Pulmonary artery endothelial cell (primary cell): ENCODE results near the gene THADA. TPM values are rescaled to one million over a fixed set of nuclear protein-coding genes. Genes with fewer than 3 reads are reported as not detected.
"Not testable (repeated sequence)": the region's sequence is repeated elsewhere in the genome, so short reads cannot be mapped to it uniquely, and the experiment has no call there.

Experiments used
- DNase-seq: peaks from one replicate; pipeline ENCODE4 v3.0.0-alpha.2; 2011; ENCODE audit warnings: low read depth, low spot score
- total RNA-seq: library from RNA; depleted of rRNA; stranded (reverse); fragments of >200 nt; gene quantifications from 2 replicates; pipeline ENCODE4 v1.2.3, GENCODE V29; 2014

THADA gene
- total RNA-seq, 1 donor from 2014 or later: 22.7 TPM

GRCh38 chr2:43190311-43191052 is 405.4 kb downstream of the THADA start:
- DNase-seq: no peak

DNA sequence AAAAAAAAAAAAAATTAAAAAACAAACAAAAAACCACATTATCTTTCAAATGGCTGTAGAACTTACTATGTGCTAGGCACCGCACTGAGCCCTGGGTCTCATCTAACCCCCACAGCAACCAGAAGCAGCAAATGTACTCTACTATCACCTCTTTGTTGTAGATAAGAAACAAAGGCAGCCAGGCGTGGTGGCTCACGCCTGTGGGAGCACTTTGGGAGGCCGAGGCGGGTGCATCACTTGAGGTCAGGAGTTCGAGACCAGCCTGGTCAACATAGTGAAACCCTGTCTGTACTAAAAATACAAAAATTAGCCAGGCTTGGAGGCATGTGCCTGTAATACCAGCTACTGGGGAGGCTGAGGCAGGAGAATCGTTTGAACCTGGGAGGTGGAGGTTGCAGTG is 406.0 kb downstream of the THADA start:
- not testable (repeated sequence) for DNase-seq

DNA sequence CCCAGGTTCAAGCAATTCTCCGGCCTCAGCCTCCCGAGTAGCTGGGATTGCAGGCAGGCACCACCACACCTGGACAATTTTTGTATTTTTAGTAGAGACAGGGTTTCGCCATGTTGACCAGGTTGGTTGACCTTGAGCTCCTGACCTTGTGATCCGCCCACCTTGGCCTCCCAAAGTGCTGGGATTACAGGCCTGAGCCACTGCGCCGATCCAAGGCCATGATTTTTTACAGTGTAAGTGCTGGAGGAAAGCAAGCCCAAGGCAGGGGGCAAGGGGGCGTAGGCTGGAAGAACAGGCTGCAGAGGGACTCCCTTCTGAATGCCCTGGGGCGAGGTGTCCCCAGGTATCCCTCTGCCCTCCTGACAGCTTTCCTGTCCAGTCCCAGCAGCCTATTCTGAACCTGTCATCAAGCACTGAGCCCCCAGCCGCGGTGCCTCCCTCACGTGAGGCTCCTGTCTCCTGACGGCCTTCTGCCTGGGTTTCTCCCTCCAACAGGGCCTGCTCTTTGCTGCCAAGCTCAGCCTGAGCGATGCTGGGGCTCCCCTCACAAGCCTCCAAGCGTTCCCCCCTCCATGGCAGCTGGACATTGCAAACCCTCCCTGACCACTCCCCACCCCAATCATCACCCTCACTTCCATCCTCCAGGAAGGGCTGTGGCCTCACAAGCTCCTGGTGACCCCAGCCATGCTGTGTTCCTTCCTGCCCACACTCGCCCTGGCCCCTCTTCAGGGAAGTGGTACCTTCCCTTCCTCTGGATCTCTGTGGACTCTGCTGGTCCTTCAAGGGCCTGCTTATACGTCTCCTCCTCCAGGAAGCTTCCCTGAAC is 407.1 kb downstream of the THADA start:
- DNase-seq: no peak

DNA sequence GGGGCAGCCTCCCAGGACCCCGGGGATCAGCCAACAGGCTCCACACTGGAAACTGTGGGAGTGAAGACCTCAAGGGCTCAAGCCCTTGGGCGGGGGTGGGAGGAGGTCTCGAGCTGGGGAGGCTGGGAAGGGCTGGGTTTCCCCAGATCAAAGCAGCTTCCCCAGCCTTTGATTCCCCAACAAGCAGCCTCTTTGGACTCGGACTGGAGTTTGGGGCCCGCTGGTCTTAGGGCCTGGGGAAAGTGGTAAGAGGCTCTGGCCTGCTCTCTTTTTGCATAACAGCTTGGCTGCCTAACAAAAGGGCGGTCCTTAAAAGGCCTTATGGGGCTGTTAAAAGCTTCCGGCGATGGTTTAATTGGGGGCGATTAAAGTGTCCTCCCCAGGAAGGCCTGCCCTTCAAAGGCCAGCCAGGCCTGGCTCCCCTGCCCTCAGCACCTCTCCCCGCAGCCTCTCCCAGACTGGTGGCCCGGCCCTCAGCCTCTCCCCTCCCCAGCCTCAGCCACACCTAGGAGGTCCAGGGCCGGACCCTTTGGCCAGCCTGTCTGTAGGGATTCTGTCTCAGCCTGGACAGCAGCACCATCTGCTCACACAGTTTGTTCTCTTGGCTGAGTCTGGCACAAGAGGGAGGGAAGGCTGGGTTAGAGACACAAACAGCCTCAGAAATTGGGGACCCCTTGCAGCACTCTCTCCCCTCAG is 409.0 kb downstream of the THADA start:
- no peak for DNase-seq

GRCh38 chr2:43186321-43186678 is 409.5 kb downstream of the THADA start:
- DNase-seq: no peak

GRCh38 chr2:43185146-43185545 is 410.7 kb downstream of the THADA start:
- DNase-seq: no peak

- no peak for DNase-seq
Measured at GRCh38 chr2:43184339-43184895, 411.4 kb downstream of the THADA start.

GRCh38 chr2:43183743-43184142 is 412.1 kb downstream of the THADA start:
- no peak for DNase-seq

- no peak for DNase-seq
Measured at GRCh38 chr2:43180897-43181296, 414.9 kb downstream of the THADA start.

Other genes with a start within 250 kb of the THADA start
- 0.07 and 0.20 TPM in 2 replicates for gene PLEKHH2, start 41.2 kb upstream of the THADA start, total RNA-seq
- gene C1GALT1C1L, start 80.4 kb upstream of the THADA start, total RNA-seq: 0.18 and 0.20 TPM in 2 replicates
- 9.1 and 11.2 TPM in 2 replicates for gene DYNC2LI1, start 178.0 kb upstream of the THADA start, total RNA-seq
- not detected in 2 replicates for gene ABCG5, start 242.8 kb upstream of the THADA start, total RNA-seq
- gene ABCG8, start 242.9 kb upstream of the THADA start, total RNA-seq: not detected in 2 replicates